Type B pancreatic cell (in vitro differentiated cells): ENCODE results near the gene CDK16. TPM values are rescaled to one million over a fixed set of nuclear protein-coding genes. Genes with fewer than 3 reads are reported as not detected.

Source experiments
- DNase-seq: peaks from one replicate; pipeline ENCODE4 v3.0.0; 2021; ENCODE audit warnings: mixed read lengths; ENCODE audit not compliant: unreplicated experiment; ENCODE audit errors: extremely low spot score
- H3K27ac Mint-ChIP-seq: 2 replicates; pipeline ENCODE4 v1.8.0; 2021; ENCODE audit warnings: mild to moderate bottlenecking, mixed read lengths
- H3K27me3 Mint-ChIP-seq: 2 replicates; pipeline ENCODE4 v1.8.0; 2021; ENCODE audit warnings: mixed read lengths
- H3K36me3 Mint-ChIP-seq: 2 replicates; pipeline ENCODE4 v1.8.0; 2021; ENCODE audit warnings: mixed read lengths
- H3K4me1 Mint-ChIP-seq: one replicate; pipeline ENCODE4 v1.8.0; 2021; ENCODE audit warnings: mixed read lengths; ENCODE audit not compliant: unreplicated experiment
- H3K4me3 Mint-ChIP-seq: 2 replicates; pipeline ENCODE4 v1.8.0; 2021; ENCODE audit warnings: mild to moderate bottlenecking, mixed read lengths
- H3K9me3 Mint-ChIP-seq: 2 replicates; pipeline ENCODE4 v1.8.0; 2021; ENCODE audit warnings: mixed read lengths
- CTCF ChIP-seq: fragments of 200-600 bp; sonication (generic); conservative IDR thresholded peaks from 2 replicates; pipeline ENCODE4 v1.5.0; 2021; ENCODE audit warnings: antibody characterized with exemption, mild to moderate bottlenecking
- total RNA-seq: library from RNA; stranded (reverse); gene quantifications from 2 replicates; pipeline ENCODE4 v1.2.1, GENCODE V29; 2021; ENCODE audit warnings: low replicate concordance

The CDK16 gene
- total RNA-seq, 1 donor from 2014 or later: 234 TPM

- Mint-ChIP-seq H3K4me3 (no peak overlapping the region), H3K36me3 (peaks cover 39% of the 10 kb centered on the region), H3K27ac (no peak overlapping the region), H3K4me1 (peaks cover under 1% of the 10 kb centered on the region), H3K9me3 (no peaks in the 10 kb centered on the region), H3K27me3 (no peaks in the 10 kb centered on the region)
- no peak for DNase-seq
- TF ChIP-seq CTCF: no peak
These were observed 23.8 kb downstream of the CDK16 start for GRCh38 chrX:47242321-47242720.

- Mint-ChIP-seq H3K4me1 (no peaks in the 10 kb centered on the region), H3K27me3 (no peaks in the 10 kb centered on the region), H3K27ac (no peak overlapping the region), H3K9me3 (no peaks in the 10 kb centered on the region), H3K4me3 (no peak overlapping the region), H3K36me3 (peaks cover 44% of the 10 kb centered on the region)
- TF ChIP-seq CTCF: no peak
- no peak for DNase-seq
These were observed 24.9 kb downstream of the CDK16 start for GRCh38 chrX:47243351-47243750.

GRCh38 chrX:47244676-47245075 lies 26.2 kb downstream of the CDK16 start:
- no peak for TF ChIP-seq CTCF
- Mint-ChIP-seq H3K27me3 (no peaks in the 10 kb centered on the region), H3K4me3 (no peak overlapping the region), H3K9me3 (no peaks in the 10 kb centered on the region), H3K36me3 (peaks cover 48% of the 10 kb centered on the region), H3K27ac (no peak overlapping the region), H3K4me1 (no peaks in the 10 kb centered on the region)
- no peak for DNase-seq

GRCh38 chrX:47245156-47245555 lies 26.7 kb downstream of the CDK16 start:
- no peak overlapping the region for H3K27ac Mint-ChIP-seq
- H3K9me3 Mint-ChIP-seq: no peaks in the 10 kb centered on the region
- no peaks in the 10 kb centered on the region for H3K27me3 Mint-ChIP-seq
- DNase-seq: no peak
- peaks cover 43% of the 10 kb centered on the region for H3K36me3 Mint-ChIP-seq
- no peaks in the 10 kb centered on the region for H3K4me1 Mint-ChIP-seq
- TF ChIP-seq CTCF: no peak
- no peak overlapping the region for H3K4me3 Mint-ChIP-seq

GRCh38 chrX:47247206-47247998 lies 28.9 kb downstream of the CDK16 start:
- DNase-seq: no peak
- Mint-ChIP-seq H3K27ac (no peak overlapping the region), H3K4me1 (no peaks in the 10 kb centered on the region), H3K36me3 (peaks cover 29% of the 10 kb centered on the region), H3K9me3 (no peaks in the 10 kb centered on the region), H3K4me3 (no peak overlapping the region), H3K27me3 (no peaks in the 10 kb centered on the region)
- TF ChIP-seq CTCF: no peak

GRCh38 chrX:47247999-47248320 lies 29.5 kb downstream of the CDK16 start:
- H3K9me3 Mint-ChIP-seq: no peaks in the 10 kb centered on the region
- H3K4me3 Mint-ChIP-seq: no peak overlapping the region
- no peak for DNase-seq
- no peak overlapping the region for H3K27ac Mint-ChIP-seq
- peaks cover 29% of the 10 kb centered on the region for H3K36me3 Mint-ChIP-seq
- TF ChIP-seq CTCF: no peak
- no peaks in the 10 kb centered on the region for H3K4me1 Mint-ChIP-seq
- H3K27me3 Mint-ChIP-seq: no peaks in the 10 kb centered on the region
